ENCODE measurements around the gene PTPRT.

DNA sequence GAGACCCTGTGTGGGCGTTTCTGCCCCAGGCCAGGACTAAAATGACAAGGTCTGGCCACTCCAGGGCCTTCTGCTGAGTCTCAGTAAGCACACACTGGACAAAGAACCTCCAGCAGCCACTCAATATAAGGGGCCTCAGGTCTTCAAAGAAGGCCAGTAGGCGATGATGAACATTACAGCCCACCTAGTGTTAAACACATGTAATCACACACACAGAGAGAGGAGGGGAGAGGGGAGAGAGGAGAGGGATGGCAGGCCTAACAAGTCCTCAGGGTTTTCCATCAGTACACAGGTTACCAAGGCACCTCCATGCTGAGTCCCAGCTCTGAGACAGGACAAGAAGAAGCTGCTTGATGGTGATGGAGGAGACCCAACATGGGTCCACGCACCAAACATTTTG is 325.6 kb downstream of the PTPRT start:
- no peak for TF ChIP-seq POLR2AphosphoS5 (IDR thresholded peaks at IDR 0.05; ENCODE audit: low read depth)
- TF ChIP-seq, protein P1, sequence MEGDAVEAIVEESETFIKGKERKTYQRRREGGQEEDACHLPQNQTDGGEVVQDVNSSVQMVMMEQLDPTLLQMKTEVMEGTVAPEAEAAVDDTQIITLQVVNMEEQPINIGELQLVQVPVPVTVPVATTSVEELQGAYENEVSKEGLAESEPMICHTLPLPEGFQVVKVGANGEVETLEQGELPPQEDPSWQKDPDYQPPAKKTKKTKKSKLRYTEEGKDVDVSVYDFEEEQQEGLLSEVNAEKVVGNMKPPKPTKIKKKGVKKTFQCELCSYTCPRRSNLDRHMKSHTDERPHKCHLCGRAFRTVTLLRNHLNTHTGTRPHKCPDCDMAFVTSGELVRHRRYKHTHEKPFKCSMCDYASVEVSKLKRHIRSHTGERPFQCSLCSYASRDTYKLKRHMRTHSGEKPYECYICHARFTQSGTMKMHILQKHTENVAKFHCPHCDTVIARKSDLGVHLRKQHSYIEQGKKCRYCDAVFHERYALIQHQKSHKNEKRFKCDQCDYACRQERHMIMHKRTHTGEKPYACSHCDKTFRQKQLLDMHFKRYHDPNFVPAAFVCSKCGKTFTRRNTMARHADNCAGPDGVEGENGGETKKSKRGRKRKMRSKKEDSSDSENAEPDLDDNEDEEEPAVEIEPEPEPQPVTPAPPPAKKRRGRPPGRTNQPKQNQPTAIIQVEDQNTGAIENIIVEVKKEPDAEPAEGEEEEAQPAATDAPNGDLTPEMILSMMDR (conservative IDR thresholded peaks at IDR 0.05; ENCODE audit: low read depth in 2 of 2): no peak
- TF ChIP-seq EZH2 (IDR thresholded peaks at IDR 0.05; ENCODE audit: low read depth, unreplicated experiment): no peak
- TF ChIP-seq EZH2phosphoT487 (IDR thresholded peaks at IDR 0.05; ENCODE audit: unreplicated experiment): no peak
- TF ChIP-seq REST (IDR thresholded peaks at IDR 0.05; ENCODE audit: unreplicated experiment): no peak
- no peak for TF ChIP-seq CREB1 (CRISPR knock-in tag; IDR thresholded peaks at IDR 0.05; ENCODE audit: low read depth)
- TF ChIP-seq STAT1 (IDR thresholded peaks at IDR 0.05; ENCODE audit: unreplicated experiment): no peak
- TF ChIP-seq ZNF114 (CRISPR knock-in tag; IDR thresholded peaks at IDR 0.05): no peak
